ENCODE measurements around the gene GCN1.
"Not testable (repeated sequence)": the region's sequence is repeated elsewhere in the genome, so short reads cannot be mapped to it uniquely, and the experiment has no call there.

The GCN1 gene, protein sequence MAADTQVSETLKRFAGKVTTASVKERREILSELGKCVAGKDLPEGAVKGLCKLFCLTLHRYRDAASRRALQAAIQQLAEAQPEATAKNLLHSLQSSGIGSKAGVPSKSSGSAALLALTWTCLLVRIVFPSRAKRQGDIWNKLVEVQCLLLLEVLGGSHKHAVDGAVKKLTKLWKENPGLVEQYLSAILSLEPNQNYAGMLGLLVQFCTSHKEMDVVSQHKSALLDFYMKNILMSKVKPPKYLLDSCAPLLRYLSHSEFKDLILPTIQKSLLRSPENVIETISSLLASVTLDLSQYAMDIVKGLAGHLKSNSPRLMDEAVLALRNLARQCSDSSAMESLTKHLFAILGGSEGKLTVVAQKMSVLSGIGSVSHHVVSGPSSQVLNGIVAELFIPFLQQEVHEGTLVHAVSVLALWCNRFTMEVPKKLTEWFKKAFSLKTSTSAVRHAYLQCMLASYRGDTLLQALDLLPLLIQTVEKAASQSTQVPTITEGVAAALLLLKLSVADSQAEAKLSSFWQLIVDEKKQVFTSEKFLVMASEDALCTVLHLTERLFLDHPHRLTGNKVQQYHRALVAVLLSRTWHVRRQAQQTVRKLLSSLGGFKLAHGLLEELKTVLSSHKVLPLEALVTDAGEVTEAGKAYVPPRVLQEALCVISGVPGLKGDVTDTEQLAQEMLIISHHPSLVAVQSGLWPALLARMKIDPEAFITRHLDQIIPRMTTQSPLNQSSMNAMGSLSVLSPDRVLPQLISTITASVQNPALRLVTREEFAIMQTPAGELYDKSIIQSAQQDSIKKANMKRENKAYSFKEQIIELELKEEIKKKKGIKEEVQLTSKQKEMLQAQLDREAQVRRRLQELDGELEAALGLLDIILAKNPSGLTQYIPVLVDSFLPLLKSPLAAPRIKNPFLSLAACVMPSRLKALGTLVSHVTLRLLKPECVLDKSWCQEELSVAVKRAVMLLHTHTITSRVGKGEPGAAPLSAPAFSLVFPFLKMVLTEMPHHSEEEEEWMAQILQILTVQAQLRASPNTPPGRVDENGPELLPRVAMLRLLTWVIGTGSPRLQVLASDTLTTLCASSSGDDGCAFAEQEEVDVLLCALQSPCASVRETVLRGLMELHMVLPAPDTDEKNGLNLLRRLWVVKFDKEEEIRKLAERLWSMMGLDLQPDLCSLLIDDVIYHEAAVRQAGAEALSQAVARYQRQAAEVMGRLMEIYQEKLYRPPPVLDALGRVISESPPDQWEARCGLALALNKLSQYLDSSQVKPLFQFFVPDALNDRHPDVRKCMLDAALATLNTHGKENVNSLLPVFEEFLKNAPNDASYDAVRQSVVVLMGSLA (N-terminal part only)

GRCh38 chr12:120194534-120195395, at the start of gene GCN1:
Gene GCN1 (minus strand): TSS chr12:120194715. CDS start chr12:120194697, 18 bp downstream.
- peak in 54 of 56 donors; percentile 41 to 91 (median 74) for DNase-seq

- DNase-seq = no peak
These were observed 48.6 kb upstream of the GCN1 start for GRCh38 chr12:120242971-120243699.

DNA sequence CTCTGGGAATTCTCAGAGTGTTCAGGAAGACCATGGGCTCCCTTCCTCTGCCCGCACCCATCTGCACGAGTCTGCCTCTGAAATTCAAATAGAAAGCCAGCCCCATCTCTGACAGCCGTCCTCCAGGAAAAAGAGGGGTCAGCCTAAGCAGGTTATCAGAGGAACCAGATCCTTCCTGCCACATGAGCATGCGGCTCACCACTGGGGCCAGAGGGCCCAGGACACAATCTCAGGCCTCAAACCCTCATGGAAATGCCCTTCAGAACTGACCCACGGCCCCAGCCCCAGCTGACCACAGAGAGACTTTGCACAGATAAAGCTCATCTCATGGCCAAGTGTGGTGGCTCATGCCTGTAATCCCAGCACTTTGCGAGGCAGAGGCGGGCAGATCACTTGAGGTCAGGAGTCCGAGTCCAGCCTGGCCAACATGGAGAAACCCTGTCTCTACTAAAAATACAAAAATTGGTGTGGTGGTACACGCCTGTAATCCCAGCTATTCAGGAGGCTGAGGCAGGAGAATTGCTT, 47.8 kb upstream of the GCN1 start:
- DNase-seq = no peak

GRCh38 chr12:120241561-120242274, 47.2 kb upstream of the GCN1 start:
- DNase-seq = no peak

GRCh38 chr12:120240495-120240833, 45.9 kb upstream of the GCN1 start:
- no peak for DNase-seq

- DNase-seq = no peak
These were observed 45.4 kb upstream of the GCN1 start for GRCh38 chr12:120239776-120240494.

- DNase-seq = no peak
These were observed 44.4 kb upstream of the GCN1 start for GRCh38 chr12:120238839-120239445.

DNA sequence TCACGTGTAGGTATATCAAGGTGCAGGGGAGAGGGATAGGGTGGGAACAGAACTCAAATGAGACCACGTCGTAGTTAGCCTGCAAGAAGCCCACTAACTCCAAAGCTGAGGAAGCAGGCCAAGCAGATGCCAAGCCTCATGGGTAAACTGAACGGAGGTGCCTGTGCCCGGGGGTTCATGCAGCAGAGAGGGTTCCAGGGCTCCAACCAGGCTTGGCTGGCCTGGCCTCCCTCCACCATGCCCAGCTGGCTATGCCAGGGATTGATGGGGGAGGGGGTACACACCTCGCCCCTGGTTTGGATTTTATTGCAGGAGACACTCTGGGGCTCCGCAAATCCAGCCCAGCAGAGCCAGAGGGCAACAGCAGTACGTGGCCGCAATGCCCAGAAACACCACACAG, 43.7 kb upstream of the GCN1 start:
- DNase-seq = no peak

- DNase-seq = peak in 5 of 56 donors; percentile 13 to 45 (median 22)
These were observed 43.1 kb upstream of the GCN1 start for GRCh38 chr12:120237360-120238171.

GRCh38 chr12:120236809-120237208, 42.3 kb upstream of the GCN1 start:
- DNase-seq = not testable (repeated sequence)

GRCh38 chr12:120235369-120236323, 41.1 kb upstream of the GCN1 start:
- DNase-seq = peak in 1 of 56 donors; percentile 14

- peak in 55 of 56 donors; percentile 17 to 85 (median 61) for DNase-seq
These were observed 40.3 kb upstream of the GCN1 start for GRCh38 chr12:120234643-120235368.

GRCh38 chr12:120231316-120232011, 36.9 kb upstream of the GCN1 start:
- DNase-seq = peak in 6 of 56 donors; percentile 11 to 45 (median 18)

GRCh38 chr12:120230974-120231315, 36.4 kb upstream of the GCN1 start:
- no peak for DNase-seq
